ENCODE results near the gene ELOVL2.
"Not testable (repeated sequence)": the region's sequence is repeated elsewhere in the genome, so short reads cannot be mapped to it uniquely, and the experiment has no call there.

ELOVL2 gene, protein sequence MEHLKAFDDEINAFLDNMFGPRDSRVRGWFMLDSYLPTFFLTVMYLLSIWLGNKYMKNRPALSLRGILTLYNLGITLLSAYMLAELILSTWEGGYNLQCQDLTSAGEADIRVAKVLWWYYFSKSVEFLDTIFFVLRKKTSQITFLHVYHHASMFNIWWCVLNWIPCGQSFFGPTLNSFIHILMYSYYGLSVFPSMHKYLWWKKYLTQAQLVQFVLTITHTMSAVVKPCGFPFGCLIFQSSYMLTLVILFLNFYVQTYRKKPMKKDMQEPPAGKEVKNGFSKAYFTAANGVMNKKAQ

DNA sequence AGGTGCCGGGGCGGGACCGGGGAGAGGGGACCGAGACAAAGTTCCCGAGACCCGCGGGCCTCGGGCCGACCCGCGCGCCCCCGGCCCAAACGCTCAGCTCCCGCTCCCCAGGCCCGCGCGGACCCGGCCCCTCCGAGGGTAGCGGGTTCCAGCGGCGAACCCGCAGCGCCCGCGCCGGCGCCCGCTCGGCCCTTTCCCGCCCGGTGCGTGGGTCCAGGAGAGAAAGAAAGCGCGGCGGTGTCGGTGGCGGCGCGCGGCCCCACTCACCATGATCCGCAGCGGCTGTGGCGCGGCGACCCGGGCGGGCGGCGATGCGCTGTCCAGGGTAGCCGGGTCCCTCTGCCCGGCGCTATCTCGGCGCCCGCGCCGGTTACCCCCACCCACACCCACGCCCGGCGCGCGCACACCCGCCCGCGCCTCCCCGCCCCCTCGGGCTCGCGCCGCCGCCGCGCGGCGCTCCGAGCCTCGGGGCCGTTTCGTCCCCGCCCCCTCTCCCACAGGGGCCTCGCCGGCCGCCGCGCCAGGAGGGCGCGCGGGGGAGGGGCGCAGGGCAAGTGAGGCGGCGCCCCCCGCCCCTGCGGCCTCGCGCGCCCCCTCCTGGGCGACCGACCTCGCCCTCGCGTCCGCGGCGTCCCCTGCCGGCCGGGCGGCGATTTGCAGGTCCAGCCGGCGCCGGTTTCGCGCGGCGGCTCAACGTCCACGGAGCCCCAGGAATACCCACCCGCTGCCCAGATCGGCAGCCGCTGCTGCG lies at the start of gene ELOVL2:
Gene ELOVL2 (minus strand): TSS at position 345 of the 751 bp plus-strand sequence. CDS start 75 bp downstream, at position 270.
- H3K9me3 ChIP-seq (ENCODE audit: insufficient read depth, low read depth, low read length), result no peaks in the 10 kb centered on the region
- no peaks in the 10 kb centered on the region for H3K27me3 ChIP-seq (ENCODE audit: insufficient read depth, low read length, poor library complexity, severe bottlenecking)
- H3K4me3 ChIP-seq (ENCODE audit: low read length, poor library complexity, severe bottlenecking), result no peak within 1 kb of the TSS
- no peak within 1 kb of the TSS for H2AFZ ChIP-seq (ENCODE audit: low read length)
- H3K9ac ChIP-seq (ENCODE audit: low read depth, low read length, poor library complexity, severe bottlenecking), result no peak within 1 kb of the TSS
- TF ChIP-seq, protein P1, sequence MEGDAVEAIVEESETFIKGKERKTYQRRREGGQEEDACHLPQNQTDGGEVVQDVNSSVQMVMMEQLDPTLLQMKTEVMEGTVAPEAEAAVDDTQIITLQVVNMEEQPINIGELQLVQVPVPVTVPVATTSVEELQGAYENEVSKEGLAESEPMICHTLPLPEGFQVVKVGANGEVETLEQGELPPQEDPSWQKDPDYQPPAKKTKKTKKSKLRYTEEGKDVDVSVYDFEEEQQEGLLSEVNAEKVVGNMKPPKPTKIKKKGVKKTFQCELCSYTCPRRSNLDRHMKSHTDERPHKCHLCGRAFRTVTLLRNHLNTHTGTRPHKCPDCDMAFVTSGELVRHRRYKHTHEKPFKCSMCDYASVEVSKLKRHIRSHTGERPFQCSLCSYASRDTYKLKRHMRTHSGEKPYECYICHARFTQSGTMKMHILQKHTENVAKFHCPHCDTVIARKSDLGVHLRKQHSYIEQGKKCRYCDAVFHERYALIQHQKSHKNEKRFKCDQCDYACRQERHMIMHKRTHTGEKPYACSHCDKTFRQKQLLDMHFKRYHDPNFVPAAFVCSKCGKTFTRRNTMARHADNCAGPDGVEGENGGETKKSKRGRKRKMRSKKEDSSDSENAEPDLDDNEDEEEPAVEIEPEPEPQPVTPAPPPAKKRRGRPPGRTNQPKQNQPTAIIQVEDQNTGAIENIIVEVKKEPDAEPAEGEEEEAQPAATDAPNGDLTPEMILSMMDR (conservative IDR thresholded peaks at IDR 0.05; ENCODE audit: low read length), result no peak
- TF ChIP-seq EZH2phosphoT487 (IDR thresholded peaks at IDR 0.05; ENCODE audit: borderline replicate concordance), result no peak
- H3K36me3 ChIP-seq (ENCODE audit: insufficient read depth, low read length), result no peaks in the 10 kb centered on the region
- H3K79me2 ChIP-seq (ENCODE audit: insufficient read depth, low read length), result no peaks in the 10 kb centered on the region
- no peak within 1 kb of the TSS for H3K4me2 ChIP-seq (ENCODE audit: low read depth, low read length, poor library complexity, severe bottlenecking)
- H4K20me1 ChIP-seq (ENCODE audit: insufficient read depth, low read length, poor library complexity, severe bottlenecking), result no peaks in the 10 kb centered on the region
- no peaks in the 10 kb centered on the region for H3K4me1 ChIP-seq (ENCODE audit: insufficient read depth, low read length, poor library complexity, severe bottlenecking)
- no peaks in the 10 kb centered on the region for H3F3A ChIP-seq (ENCODE audit: low read depth)
- H3K9me2 ChIP-seq (replicated peaks; ENCODE audit: low read depth, low read length), result no peaks in the 10 kb centered on the region

DNA sequence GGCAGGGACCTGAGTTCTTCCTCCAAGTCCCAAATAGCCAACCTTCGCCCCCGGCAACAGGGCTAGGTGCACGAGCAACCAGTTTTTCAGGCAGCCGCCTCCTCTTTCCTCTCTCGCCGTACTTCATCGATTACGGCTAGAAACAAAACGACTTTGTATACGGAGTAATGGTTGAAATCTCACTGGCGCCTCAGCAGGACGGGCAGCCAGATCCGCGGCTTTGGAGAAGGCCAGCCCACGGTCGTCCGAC lies 49.2 kb upstream of the ELOVL2 start:
- no peak for TF ChIP-seq EZH2phosphoT487 (IDR thresholded peaks at IDR 0.05; ENCODE audit: borderline replicate concordance)
- TF ChIP-seq, protein P1 (conservative IDR thresholded peaks at IDR 0.05; ENCODE audit: low read length), result no peak
- Histone ChIP-seq H3K4me3 (ENCODE audit: low read length, poor library complexity, severe bottlenecking) (peak overlapping the region; percentile 86), H3K27me3 (ENCODE audit: insufficient read depth, low read length, poor library complexity, severe bottlenecking) (no peaks in the 10 kb centered on the region), H3K4me2 (ENCODE audit: low read depth, low read length, poor library complexity, severe bottlenecking) (peak overlapping the region; percentile 85), H3K79me2 (ENCODE audit: insufficient read depth, low read length) (peaks cover 42% of the 10 kb centered on the region), H3K9ac (ENCODE audit: low read depth, low read length, poor library complexity, severe bottlenecking) (peak overlapping the region; percentile 81), H2AFZ (ENCODE audit: low read length) (peak overlapping the region; percentile 93), H3F3A (ENCODE audit: low read depth) (no peaks in the 10 kb centered on the region), H3K9me3 (ENCODE audit: insufficient read depth, low read depth, low read length) (no peaks in the 10 kb centered on the region), H3K9me2 (replicated peaks; ENCODE audit: low read depth, low read length) (no peaks in the 10 kb centered on the region), H3K4me1 (ENCODE audit: insufficient read depth, low read length, poor library complexity, severe bottlenecking) (peaks cover 33% of the 10 kb centered on the region), H3K36me3 (ENCODE audit: insufficient read depth, low read length) (no peaks in the 10 kb centered on the region), H4K20me1 (ENCODE audit: insufficient read depth, low read length, poor library complexity, severe bottlenecking) (peaks cover 21% of the 10 kb centered on the region)

DNA sequence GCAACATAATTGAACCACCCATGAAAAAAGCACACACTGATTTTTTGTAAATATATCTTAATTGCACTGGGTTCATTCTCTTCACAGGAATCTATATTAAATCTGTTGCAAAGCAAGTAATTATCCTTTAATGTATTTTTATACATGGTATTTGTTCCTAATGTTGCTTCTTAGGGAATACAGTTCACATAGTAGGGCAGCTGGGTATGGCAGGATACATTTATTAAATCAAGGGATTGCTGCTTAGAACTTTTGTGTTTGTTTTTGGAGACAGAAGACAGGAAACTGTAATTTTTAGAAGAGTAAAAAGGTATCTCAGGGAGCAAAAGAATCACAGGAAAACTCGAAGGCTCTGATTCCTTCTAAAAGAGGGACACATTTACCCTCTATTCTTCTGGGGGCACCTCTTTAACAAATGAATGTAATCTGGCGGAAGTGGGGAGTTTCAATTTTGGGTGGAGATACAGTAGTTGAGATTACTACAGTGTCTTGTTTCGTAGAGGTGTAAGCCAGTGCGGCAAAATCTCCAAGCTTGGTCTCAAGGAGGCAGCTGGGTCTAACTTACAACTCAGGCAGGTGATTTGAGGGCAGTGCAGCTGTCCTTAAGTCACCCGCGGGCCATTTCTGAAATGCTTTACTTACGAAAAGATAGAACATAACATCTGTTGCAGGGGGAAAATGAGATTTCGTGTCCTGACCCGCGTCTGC lies 48.7 kb upstream of the ELOVL2 start:
- peak overlapping the region; percentile 86 for H3K4me3 ChIP-seq (ENCODE audit: low read length, poor library complexity, severe bottlenecking)

DNA sequence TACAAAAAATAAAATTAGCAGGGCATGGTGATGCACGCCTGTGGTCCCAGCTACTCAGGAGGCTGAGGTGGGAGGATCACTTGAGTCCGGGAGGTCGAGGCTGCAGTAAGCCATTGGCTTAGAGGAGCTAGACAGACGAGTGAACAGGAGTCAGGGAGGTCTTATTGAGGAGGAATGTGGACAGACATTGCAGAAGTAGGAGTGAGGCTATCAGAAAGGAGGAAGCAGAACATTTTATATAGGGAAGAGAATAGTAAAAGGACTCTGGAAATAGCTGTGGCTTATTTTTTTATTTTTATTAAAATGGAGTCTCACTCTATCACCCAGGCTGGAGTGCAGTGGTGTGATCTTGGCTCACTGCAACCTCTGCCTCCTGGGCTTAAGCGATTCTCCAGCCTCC lies 47.0 kb upstream of the ELOVL2 start:
- not testable (repeated sequence) for H3K9ac ChIP-seq (ENCODE audit: low read depth, low read length, poor library complexity, severe bottlenecking); H3K4me3 ChIP-seq (ENCODE audit: low read length, poor library complexity, severe bottlenecking); H3K4me2 ChIP-seq (ENCODE audit: low read depth, low read length, poor library complexity, severe bottlenecking); H3K36me3 ChIP-seq (ENCODE audit: insufficient read depth, low read length); H3K27me3 ChIP-seq (ENCODE audit: insufficient read depth, low read length, poor library complexity, severe bottlenecking); H3K9me3 ChIP-seq (ENCODE audit: insufficient read depth, low read depth, low read length); H2AFZ ChIP-seq (ENCODE audit: low read length); H3K9me2 ChIP-seq (replicated peaks; ENCODE audit: low read depth, low read length); H3F3A ChIP-seq (ENCODE audit: low read depth)
- Histone ChIP-seq H3K4me1 (ENCODE audit: insufficient read depth, low read length, poor library complexity, severe bottlenecking) (peaks cover 20% of the 10 kb centered on the region), H4K20me1 (ENCODE audit: insufficient read depth, low read length, poor library complexity, severe bottlenecking) (peaks cover 15% of the 10 kb centered on the region), H3K79me2 (ENCODE audit: insufficient read depth, low read length) (peaks cover 21% of the 10 kb centered on the region)

More for the DNA sequence above, 48.7 kb upstream of the ELOVL2 start:
- Histone ChIP-seq H3K27me3 (ENCODE audit: insufficient read depth, low read length, poor library complexity, severe bottlenecking) (no peaks in the 10 kb centered on the region), H3K9me3 (ENCODE audit: insufficient read depth, low read depth, low read length) (no peaks in the 10 kb centered on the region), H3K9ac (ENCODE audit: low read depth, low read length, poor library complexity, severe bottlenecking) (peak overlapping the region; percentile 81), H3K79me2 (ENCODE audit: insufficient read depth, low read length) (peaks cover 37% of the 10 kb centered on the region), H3K4me1 (ENCODE audit: insufficient read depth, low read length, poor library complexity, severe bottlenecking) (peaks cover 29% of the 10 kb centered on the region), H3K36me3 (ENCODE audit: insufficient read depth, low read length) (no peaks in the 10 kb centered on the region), H3K4me2 (ENCODE audit: low read depth, low read length, poor library complexity, severe bottlenecking) (peak overlapping the region; percentile 85), H3K9me2 (replicated peaks; ENCODE audit: low read depth, low read length) (no peaks in the 10 kb centered on the region), H3F3A (ENCODE audit: low read depth) (no peaks in the 10 kb centered on the region), H2AFZ (ENCODE audit: low read length) (peak overlapping the region; percentile 93), H4K20me1 (ENCODE audit: insufficient read depth, low read length, poor library complexity, severe bottlenecking) (peaks cover 21% of the 10 kb centered on the region)
- TF ChIP-seq, protein P1 (conservative IDR thresholded peaks at IDR 0.05; ENCODE audit: low read length), result no peak
- no peak for TF ChIP-seq EZH2phosphoT487 (IDR thresholded peaks at IDR 0.05; ENCODE audit: borderline replicate concordance)
